ENCODE measurements around the gene PARP1. TPM values are rescaled to one million over a fixed set of nuclear protein-coding genes. Genes with fewer than 3 reads are reported as not detected.

Gene PARP1
- total RNA-seq, 1 experiment from 2014 or later = 376 TPM

DNA sequence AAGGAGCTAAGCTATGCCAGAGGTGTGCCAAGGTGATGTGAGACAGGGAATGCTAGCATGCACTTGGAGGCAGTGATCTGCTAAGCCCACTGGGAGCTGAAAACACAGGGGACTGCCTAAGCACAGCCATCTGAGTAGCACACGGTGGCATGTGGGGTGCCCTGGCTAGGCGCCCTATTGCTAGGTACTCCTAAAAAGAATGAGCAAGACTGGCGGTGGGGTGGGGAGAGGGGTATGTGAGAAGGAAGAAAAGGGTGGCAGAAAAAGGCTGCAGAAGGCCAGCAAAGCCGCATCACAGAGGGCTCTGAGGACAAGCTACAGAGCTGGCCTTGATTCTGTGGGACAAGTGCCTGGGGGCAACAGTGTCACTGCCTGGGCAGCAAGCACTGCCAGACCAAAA lies 23.9 kb downstream of the PARP1 start:
- no peak overlapping the region for H3K27ac Mint-ChIP-seq
- H3K4me3 Mint-ChIP-seq = no peak overlapping the region
- H3K36me3 Mint-ChIP-seq = peaks cover 98% of the 10 kb centered on the region
- H3K4me1 Mint-ChIP-seq = no peaks in the 10 kb centered on the region
- TF ChIP-seq, protein P1, sequence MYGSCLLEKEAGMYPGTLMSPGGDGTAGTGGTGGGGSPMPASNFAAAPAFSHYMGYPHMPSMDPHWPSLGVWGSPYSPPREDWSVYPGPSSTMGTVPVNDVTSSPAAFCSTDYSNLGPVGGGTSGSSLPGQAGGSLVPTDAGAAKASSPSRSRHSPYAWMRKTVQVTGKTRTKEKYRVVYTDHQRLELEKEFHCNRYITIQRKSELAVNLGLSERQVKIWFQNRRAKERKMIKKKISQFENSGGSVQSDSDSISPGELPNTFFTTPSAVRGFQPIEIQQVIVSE (CRISPR knock-in tag; IDR thresholded peaks at IDR 0.05; ENCODE audit: borderline replicate concordance) = no peak
- TF ChIP-seq IRF2 (CRISPR knock-in tag; IDR thresholded peaks at IDR 0.05; ENCODE audit: borderline replicate concordance, low read depth) (no peak), ZNF423 (CRISPR knock-in tag; IDR thresholded peaks at IDR 0.05) (no peak), ZNF121 (CRISPR knock-in tag; IDR thresholded peaks at IDR 0.05) (no peak), ZNF219 (CRISPR knock-in tag; IDR thresholded peaks at IDR 0.05; ENCODE audit: borderline replicate concordance) (no peak), ZNF263 (CRISPR knock-in tag; IDR thresholded peaks at IDR 0.05; ENCODE audit: low read depth) (no peak), RELA (CRISPR knock-in tag; IDR thresholded peaks at IDR 0.05; ENCODE audit: borderline replicate concordance) (no peak), CBFB (CRISPR knock-in tag; IDR thresholded peaks at IDR 0.05; ENCODE audit: low read depth) (no peak)
- TF ChIP-seq, protein P2, sequence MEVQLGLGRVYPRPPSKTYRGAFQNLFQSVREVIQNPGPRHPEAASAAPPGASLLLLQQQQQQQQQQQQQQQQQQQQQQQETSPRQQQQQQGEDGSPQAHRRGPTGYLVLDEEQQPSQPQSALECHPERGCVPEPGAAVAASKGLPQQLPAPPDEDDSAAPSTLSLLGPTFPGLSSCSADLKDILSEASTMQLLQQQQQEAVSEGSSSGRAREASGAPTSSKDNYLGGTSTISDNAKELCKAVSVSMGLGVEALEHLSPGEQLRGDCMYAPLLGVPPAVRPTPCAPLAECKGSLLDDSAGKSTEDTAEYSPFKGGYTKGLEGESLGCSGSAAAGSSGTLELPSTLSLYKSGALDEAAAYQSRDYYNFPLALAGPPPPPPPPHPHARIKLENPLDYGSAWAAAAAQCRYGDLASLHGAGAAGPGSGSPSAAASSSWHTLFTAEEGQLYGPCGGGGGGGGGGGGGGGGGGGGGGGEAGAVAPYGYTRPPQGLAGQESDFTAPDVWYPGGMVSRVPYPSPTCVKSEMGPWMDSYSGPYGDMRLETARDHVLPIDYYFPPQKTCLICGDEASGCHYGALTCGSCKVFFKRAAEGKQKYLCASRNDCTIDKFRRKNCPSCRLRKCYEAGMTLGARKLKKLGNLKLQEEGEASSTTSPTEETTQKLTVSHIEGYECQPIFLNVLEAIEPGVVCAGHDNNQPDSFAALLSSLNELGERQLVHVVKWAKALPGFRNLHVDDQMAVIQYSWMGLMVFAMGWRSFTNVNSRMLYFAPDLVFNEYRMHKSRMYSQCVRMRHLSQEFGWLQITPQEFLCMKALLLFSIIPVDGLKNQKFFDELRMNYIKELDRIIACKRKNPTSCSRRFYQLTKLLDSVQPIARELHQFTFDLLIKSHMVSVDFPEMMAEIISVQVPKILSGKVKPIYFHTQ (CRISPR knock-in tag; IDR thresholded peaks at IDR 0.05) = no peak
- TF ChIP-seq, protein P3, sequence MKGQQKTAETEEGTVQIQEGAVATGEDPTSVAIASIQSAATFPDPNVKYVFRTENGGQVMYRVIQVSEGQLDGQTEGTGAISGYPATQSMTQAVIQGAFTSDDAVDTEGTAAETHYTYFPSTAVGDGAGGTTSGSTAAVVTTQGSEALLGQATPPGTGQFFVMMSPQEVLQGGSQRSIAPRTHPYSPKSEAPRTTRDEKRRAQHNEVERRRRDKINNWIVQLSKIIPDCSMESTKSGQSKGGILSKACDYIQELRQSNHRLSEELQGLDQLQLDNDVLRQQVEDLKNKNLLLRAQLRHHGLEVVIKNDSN (CRISPR knock-in tag; IDR thresholded peaks at IDR 0.05) = no peak
- no peaks in the 10 kb centered on the region for H3K27me3 Mint-ChIP-seq (ENCODE audit: low read depth)
- ATAC-seq = no peak
- no peaks in the 10 kb centered on the region for H3K9me3 Mint-ChIP-seq
- ChIA-PET POLR2A (no interaction called here), CTCF (no interaction called here)
- no peak for DNase-seq (ENCODE audit: low spot score)

DNA sequence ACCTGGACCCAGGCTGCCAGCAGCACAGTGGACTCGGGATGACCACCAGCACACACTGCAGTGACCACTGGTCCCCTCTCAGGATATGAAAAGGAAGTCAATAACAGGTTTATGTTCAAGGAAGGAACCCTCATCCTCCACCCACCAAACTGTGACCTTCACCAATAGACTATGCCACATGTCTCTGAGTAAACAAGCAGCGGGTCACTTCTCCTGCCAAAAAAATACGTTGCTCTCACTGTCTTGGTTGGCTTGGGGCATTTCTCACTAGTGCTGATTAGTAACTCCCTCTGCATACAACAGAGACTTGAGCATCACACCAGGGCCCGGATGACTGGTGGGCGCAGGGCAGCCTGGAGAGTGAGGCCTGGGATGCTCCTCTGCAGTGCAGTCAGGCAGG lies 25.9 kb downstream of the PARP1 start:
- TF ChIP-seq EMX1 (CRISPR knock-in tag; IDR thresholded peaks at IDR 0.05) = no peak
- TF ChIP-seq, protein P4, sequence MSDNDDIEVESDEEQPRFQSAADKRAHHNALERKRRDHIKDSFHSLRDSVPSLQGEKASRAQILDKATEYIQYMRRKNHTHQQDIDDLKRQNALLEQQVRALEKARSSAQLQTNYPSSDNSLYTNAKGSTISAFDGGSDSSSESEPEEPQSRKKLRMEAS (CRISPR knock-in tag; IDR thresholded peaks at IDR 0.05) = no peak
- TF ChIP-seq, protein P5, sequence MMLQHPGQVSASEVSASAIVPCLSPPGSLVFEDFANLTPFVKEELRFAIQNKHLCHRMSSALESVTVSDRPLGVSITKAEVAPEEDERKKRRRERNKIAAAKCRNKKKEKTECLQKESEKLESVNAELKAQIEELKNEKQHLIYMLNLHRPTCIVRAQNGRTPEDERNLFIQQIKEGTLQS (CRISPR knock-in tag; conservative IDR thresholded peaks at IDR 0.05) = no peak
- TF ChIP-seq, protein P6, sequence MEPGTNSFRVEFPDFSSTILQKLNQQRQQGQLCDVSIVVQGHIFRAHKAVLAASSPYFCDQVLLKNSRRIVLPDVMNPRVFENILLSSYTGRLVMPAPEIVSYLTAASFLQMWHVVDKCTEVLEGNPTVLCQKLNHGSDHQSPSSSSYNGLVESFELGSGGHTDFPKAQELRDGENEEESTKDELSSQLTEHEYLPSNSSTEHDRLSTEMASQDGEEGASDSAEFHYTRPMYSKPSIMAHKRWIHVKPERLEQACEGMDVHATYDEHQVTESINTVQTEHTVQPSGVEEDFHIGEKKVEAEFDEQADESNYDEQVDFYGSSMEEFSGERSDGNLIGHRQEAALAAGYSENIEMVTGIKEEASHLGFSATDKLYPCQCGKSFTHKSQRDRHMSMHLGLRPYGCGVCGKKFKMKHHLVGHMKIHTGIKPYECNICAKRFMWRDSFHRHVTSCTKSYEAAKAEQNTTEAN (CRISPR knock-in tag; IDR thresholded peaks at IDR 0.05) = no peak
- TF ChIP-seq RELA (CRISPR knock-in tag; IDR thresholded peaks at IDR 0.05; ENCODE audit: borderline replicate concordance) = no peak
- no peak for TF ChIP-seq NR2C2 (CRISPR knock-in tag; IDR thresholded peaks at IDR 0.05)
- no peak for TF ChIP-seq TEAD4 (CRISPR knock-in tag; IDR thresholded peaks at IDR 0.05)
- no peak for TF ChIP-seq RORB (CRISPR knock-in tag; IDR thresholded peaks at IDR 0.05)
- TF ChIP-seq, protein P7, sequence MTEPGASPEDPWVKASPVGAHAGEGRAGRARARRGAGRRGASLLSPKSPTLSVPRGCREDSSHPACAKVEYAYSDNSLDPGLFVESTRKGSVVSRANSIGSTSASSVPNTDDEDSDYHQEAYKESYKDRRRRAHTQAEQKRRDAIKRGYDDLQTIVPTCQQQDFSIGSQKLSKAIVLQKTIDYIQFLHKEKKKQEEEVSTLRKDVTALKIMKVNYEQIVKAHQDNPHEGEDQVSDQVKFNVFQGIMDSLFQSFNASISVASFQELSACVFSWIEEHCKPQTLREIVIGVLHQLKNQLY (CRISPR knock-in tag; IDR thresholded peaks at IDR 0.05) = no peak
- no peak for TF ChIP-seq HMGA2 (CRISPR knock-in tag; IDR thresholded peaks at IDR 0.05)
- no peak for TF ChIP-seq NR1H2 (CRISPR knock-in tag; IDR thresholded peaks at IDR 0.05)
- no peak for TF ChIP-seq JUN (CRISPR knock-in tag; IDR thresholded peaks at IDR 0.05)
- TF ChIP-seq TEAD1 (CRISPR knock-in tag; IDR thresholded peaks at IDR 0.05) = no peak
- TF ChIP-seq, protein P8, sequence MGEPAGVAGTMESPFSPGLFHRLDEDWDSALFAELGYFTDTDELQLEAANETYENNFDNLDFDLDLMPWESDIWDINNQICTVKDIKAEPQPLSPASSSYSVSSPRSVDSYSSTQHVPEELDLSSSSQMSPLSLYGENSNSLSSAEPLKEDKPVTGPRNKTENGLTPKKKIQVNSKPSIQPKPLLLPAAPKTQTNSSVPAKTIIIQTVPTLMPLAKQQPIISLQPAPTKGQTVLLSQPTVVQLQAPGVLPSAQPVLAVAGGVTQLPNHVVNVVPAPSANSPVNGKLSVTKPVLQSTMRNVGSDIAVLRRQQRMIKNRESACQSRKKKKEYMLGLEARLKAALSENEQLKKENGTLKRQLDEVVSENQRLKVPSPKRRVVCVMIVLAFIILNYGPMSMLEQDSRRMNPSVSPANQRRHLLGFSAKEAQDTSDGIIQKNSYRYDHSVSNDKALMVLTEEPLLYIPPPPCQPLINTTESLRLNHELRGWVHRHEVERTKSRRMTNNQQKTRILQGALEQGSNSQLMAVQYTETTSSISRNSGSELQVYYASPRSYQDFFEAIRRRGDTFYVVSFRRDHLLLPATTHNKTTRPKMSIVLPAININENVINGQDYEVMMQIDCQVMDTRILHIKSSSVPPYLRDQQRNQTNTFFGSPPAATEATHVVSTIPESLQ (CRISPR knock-in tag; IDR thresholded peaks at IDR 0.05) = no peak
- no peak overlapping the region for H3K27ac Mint-ChIP-seq
- ATAC-seq = no peak
- H3K27me3 Mint-ChIP-seq (ENCODE audit: low read depth) = no peaks in the 10 kb centered on the region
- H3K4me1 Mint-ChIP-seq = no peaks in the 10 kb centered on the region
- no peak for DNase-seq (ENCODE audit: low spot score)
- H3K9me3 Mint-ChIP-seq = no peaks in the 10 kb centered on the region
- ChIA-PET POLR2A (no interaction called here), CTCF (interaction anchor here (1.5 kb wide), 1 partner anchor 26 kb away, joined by 4 read pairs; the partner anchor contains the start of gene PARP1)
- H3K36me3 Mint-ChIP-seq = peaks cover 97% of the 10 kb centered on the region
- H3K4me3 Mint-ChIP-seq = no peak overlapping the region

All from WTC11 (cell line).